ENCODE measurements around the gene HS6ST1. TPM values are rescaled to one million over a fixed set of nuclear protein-coding genes. Genes with fewer than 3 reads are reported as not detected.

Gene HS6ST1
- total RNA-seq, 1 donor from 2014 or later, result 33.1 TPM

DNA sequence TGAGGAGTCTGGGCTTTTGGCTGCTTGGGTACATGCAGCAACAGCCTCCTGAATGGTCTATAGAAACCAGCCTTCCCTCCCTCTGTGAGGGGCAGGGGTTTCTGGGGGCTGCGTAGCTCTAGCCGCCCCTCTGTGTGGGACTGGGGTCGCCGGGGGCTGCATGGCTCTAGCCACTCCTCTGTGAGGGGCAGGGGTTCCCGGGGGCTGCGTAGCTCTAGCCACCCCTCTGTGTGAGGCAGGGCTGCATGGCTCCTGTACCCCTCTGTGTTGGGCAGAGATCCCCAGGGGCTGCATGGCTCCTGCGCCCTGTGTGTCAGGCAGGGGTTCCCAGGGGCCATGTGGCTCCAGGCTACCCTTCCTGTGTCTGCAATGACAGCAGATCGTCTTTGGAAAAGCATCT, 17.6 kb downstream of the HS6ST1 start:
- TF ChIP-seq, protein P1, sequence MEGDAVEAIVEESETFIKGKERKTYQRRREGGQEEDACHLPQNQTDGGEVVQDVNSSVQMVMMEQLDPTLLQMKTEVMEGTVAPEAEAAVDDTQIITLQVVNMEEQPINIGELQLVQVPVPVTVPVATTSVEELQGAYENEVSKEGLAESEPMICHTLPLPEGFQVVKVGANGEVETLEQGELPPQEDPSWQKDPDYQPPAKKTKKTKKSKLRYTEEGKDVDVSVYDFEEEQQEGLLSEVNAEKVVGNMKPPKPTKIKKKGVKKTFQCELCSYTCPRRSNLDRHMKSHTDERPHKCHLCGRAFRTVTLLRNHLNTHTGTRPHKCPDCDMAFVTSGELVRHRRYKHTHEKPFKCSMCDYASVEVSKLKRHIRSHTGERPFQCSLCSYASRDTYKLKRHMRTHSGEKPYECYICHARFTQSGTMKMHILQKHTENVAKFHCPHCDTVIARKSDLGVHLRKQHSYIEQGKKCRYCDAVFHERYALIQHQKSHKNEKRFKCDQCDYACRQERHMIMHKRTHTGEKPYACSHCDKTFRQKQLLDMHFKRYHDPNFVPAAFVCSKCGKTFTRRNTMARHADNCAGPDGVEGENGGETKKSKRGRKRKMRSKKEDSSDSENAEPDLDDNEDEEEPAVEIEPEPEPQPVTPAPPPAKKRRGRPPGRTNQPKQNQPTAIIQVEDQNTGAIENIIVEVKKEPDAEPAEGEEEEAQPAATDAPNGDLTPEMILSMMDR (IDR thresholded peaks at IDR 0.05), result no peak
- H3K4me3 Mint-ChIP-seq (ENCODE audit: unreplicated experiment), result no peak overlapping the region
- H3K27ac Mint-ChIP-seq (ENCODE audit: unreplicated experiment), result peak overlapping the region; percentile 94
- H3K4me1 Mint-ChIP-seq (ENCODE audit: low read depth), result peaks cover 54% of the 10 kb centered on the region
- no peaks in the 10 kb centered on the region for H3K36me3 Mint-ChIP-seq (ENCODE audit: low read depth)
- no peaks in the 10 kb centered on the region for H3K27me3 Mint-ChIP-seq (ENCODE audit: low read depth)
- DNase-seq (ENCODE audit: low spot score), result no peak
- H3K9me3 Mint-ChIP-seq (ENCODE audit: low read depth), result no peaks in the 10 kb centered on the region

DNA sequence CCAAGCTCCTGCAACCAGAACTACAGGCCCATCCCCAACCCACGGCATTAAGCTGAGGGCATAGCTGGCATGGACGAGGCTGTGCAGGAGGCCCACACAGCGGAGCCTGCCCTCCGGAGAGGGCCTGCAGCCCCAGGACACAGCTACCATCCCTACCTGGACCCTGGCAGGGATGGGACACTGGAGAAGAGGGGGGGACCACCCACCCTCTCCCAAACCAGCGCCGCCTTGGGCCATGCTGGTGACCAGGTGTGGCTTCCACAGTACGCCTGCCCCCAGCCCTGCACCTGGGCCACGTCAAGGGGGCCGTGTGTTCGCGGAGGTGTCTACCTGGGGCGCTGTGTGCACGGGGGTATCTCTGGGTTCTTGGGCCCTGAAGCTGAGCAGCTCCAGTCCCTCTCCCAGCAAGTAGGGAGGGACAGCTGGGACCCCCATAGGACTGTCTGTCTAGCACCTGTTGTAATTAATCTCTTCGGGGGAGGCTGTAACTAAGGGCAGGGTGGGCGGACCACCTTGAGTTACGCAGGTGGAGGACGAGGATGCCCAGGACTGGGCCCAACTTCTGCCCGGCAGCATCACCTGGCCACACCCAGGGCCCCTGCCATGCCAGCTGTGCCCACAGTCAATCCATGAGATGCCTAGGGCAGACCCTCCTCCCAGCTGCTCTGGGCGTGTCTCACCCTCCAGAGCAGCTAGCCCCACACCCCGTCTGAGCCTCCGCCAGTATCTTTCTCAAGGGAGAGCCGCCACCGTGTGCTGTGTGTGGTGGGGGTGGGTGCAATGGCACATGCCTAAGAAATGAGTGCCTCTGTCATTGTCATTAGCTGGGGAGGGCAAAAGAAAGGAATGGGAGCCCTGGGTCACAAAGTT, 18.3 kb downstream of the HS6ST1 start:
- H3K27me3 Mint-ChIP-seq (ENCODE audit: low read depth), result no peaks in the 10 kb centered on the region
- no peaks in the 10 kb centered on the region for H3K9me3 Mint-ChIP-seq (ENCODE audit: low read depth)
- H3K4me1 Mint-ChIP-seq (ENCODE audit: low read depth), result peaks cover 48% of the 10 kb centered on the region
- TF ChIP-seq, protein P1 (IDR thresholded peaks at IDR 0.05), result no peak
- H3K4me3 Mint-ChIP-seq (ENCODE audit: unreplicated experiment), result no peak overlapping the region
- no peaks in the 10 kb centered on the region for H3K36me3 Mint-ChIP-seq (ENCODE audit: low read depth)
- DNase-seq (ENCODE audit: low spot score), result no peak
- peak overlapping the region; percentile 94 for H3K27ac Mint-ChIP-seq (ENCODE audit: unreplicated experiment)

DNA sequence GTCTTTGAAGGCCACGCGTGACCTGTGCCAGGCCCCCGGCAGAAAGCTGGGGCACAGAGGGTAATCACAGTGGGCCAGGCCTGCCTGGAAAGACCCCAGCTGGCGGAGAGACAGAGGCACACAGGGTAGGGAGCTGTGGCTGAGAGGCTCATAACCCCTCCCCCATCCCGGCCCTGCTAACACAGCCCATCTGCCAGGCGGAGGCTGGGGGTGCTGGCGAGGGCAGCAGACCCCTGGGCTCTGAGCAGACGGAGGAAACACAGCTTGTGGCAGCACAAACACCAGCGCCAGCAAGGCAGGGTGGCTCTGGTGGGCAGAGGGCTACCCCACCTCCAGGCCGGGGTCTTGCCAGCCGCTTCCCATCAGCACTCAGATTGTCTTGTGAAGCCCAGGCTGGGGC, 19.0 kb downstream of the HS6ST1 start:
- peaks cover 41% of the 10 kb centered on the region for H3K4me1 Mint-ChIP-seq (ENCODE audit: low read depth)
- TF ChIP-seq, protein P1 (IDR thresholded peaks at IDR 0.05), result no peak
- no peaks in the 10 kb centered on the region for H3K27me3 Mint-ChIP-seq (ENCODE audit: low read depth)
- H3K36me3 Mint-ChIP-seq (ENCODE audit: low read depth), result no peaks in the 10 kb centered on the region
- peak; percentile 82 for DNase-seq (ENCODE audit: low spot score)
- no peak overlapping the region for H3K27ac Mint-ChIP-seq (ENCODE audit: unreplicated experiment)
- no peak overlapping the region for H3K4me3 Mint-ChIP-seq (ENCODE audit: unreplicated experiment)
- no peaks in the 10 kb centered on the region for H3K9me3 Mint-ChIP-seq (ENCODE audit: low read depth)

DNA sequence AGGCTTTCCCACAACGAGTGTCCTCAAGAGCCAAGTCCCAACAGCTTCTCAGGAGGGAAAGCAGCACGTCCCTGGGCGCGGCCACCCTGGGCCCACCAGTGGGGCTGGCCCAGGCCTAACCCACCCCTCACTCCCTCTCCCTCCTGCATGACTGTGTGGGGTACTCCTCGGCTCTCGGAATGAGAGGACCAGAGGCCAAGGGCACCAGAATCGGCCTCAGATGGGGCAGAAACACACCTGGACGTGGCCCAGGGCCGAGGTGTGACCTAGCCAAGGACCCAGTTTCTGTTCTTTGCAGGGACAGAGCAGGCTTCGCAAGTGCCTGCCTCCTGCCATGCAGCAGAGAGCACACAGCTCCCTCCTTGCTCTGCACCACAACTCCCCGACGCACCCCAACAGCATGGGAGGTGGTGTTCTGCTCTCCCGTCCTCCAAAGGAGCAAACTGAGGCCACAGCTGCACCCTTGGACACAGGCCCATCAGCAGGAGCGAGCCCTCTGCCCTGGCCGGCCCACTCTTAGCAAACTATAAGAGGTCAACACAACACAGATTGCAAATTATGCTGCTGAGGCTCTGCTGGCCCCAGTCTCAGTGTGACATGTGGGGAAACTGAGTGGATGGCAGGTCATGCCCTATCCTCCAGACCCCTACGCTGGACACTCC, 19.7 kb downstream of the HS6ST1 start:
- H3K9me3 Mint-ChIP-seq (ENCODE audit: low read depth), result no peaks in the 10 kb centered on the region
- H3K4me1 Mint-ChIP-seq (ENCODE audit: low read depth), result peaks cover 36% of the 10 kb centered on the region
- peak; percentile 78 for DNase-seq (ENCODE audit: low spot score)
- H3K27me3 Mint-ChIP-seq (ENCODE audit: low read depth), result no peaks in the 10 kb centered on the region
- no peaks in the 10 kb centered on the region for H3K36me3 Mint-ChIP-seq (ENCODE audit: low read depth)
- TF ChIP-seq, protein P1 (IDR thresholded peaks at IDR 0.05), result no peak
- no peak overlapping the region for H3K27ac Mint-ChIP-seq (ENCODE audit: unreplicated experiment)
- H3K4me3 Mint-ChIP-seq (ENCODE audit: unreplicated experiment), result no peak overlapping the region

- Mint-ChIP-seq H3K27me3 (ENCODE audit: low read depth) (no peaks in the 10 kb centered on the region), H3K4me3 (ENCODE audit: unreplicated experiment) (no peak overlapping the region), H3K36me3 (ENCODE audit: low read depth) (no peaks in the 10 kb centered on the region), H3K4me1 (ENCODE audit: low read depth) (peaks cover 35% of the 10 kb centered on the region), H3K9me3 (ENCODE audit: low read depth) (no peaks in the 10 kb centered on the region), H3K27ac (ENCODE audit: unreplicated experiment) (no peak overlapping the region)
- DNase-seq (ENCODE audit: low spot score), result peak; percentile 5
- TF ChIP-seq, protein P1 (IDR thresholded peaks at IDR 0.05), result no peak
Measured at GRCh38 chr2:128298286-128298685, 20.4 kb downstream of the HS6ST1 start.
